HG03457 (cell line): ENCODE data around the gene SLC39A5.
"Not testable (repeated sequence)": the region's sequence is repeated elsewhere in the genome, so short reads cannot be mapped to it uniquely, and the experiment has no call there.

Experiments used
- ATAC-seq: cut with Tn5 transposase; IDR thresholded peaks from one replicate; pipeline ENCODE4 v1.9.1; 2021; ENCODE audit warnings: moderate number of reproducible peaks; ENCODE audit not compliant: unreplicated experiment

Gene SLC39A5

DNA sequence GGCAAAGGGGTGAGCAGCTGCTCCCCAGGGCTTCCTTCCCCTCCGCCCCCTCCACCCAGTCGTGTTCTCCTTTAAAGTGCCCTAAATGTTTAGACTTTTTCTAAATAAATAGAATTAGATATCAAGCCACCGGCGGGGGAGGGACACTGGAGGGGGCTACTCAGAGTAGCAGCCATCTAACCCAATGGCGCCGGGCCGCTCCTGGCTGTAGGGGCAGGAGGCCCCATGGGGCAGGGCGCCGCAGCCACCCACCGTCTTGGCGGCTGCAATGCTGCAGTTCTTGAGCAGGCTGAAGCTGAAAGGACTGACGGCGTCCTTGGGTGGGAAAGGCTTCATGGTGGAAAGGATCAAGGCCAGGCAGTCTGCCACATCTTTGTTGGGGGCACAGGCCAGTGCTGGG lies 13.1 kb downstream of the SLC39A5 start:
- ATAC-seq = no peak

DNA sequence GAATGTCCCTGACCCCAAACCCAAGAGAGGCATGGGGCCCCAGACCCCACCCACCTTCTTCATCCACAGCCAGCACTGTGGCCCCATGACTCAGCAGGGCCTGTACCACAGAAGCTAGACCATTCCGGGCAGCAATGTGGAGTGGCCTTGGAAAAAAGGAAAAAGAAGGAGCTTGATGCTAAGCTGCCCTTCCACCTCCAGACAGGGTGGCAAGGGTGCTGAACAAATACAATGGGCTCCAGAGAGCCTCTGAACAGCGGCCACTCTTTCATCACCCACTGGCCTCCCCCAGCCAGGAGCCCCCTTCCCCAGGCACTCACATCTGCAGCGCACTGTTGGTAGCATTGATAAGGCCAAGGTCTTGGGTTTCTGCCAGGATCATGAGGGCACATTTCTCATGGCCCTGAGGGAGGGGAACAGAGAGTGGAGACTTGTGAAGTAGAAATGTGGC lies 13.9 kb downstream of the SLC39A5 start:
- no peak for ATAC-seq

DNA sequence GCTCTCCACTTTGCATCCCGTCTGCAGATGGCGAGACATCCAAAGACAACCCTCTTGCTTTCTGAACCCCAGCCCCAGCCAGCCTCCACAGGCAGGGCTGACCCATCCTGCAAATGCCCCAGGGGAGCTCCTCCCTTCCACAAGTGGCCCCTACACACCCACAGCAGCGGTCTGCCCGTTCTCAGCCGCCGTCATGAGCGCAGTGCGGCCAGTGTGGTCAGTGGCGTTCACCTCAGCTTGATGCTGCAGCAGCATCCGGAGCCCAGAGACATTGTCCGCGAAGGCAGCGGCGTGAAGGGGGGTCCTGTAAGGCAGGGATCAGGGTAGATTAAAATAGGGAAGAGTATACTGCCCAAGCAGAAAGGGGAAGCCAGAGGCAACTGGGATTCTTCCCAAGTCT lies 14.6 kb downstream of the SLC39A5 start:
- ATAC-seq = no peak

DNA sequence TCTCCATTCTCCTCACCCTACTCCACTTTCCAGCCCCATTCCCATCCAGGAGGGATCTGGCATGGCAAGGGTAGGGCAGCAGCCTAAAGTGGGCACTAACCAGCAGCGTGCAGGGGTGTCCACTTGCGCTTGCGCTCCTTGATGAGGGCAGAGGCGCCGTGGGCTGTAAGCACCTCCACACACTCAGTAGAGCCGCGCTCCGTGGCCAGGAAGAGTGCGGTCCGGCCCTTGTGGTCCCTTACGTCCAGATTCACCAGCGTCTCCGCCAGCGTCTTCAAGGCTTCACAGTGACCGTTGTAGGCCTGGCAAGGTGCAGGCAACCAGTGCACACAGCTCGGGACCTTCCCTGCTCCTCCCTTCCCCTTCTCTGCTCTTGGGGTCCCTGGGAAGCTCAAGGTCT lies 18.1 kb downstream of the SLC39A5 start:
- ATAC-seq = no peak

DNA sequence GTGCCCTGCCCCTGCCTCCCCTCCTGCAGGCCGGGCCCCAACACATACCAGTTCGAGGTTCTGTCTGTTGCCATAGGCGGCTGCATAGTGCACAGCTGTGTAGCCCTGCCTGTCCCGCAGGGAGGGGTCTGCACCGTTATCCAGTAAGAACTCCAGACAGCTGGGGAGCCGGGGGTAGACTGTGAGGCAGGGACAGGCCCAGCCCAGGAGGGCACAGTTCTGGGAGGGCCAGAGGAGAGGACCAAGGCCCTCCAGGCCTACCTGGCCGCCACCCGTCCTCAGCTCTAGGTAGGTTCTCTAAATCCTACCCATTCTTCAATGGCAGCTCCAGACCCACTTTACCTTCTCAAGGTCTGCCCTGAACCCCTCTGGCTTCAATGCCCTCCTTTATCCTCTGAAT lies 18.9 kb downstream of the SLC39A5 start:
- ATAC-seq = no peak

DNA sequence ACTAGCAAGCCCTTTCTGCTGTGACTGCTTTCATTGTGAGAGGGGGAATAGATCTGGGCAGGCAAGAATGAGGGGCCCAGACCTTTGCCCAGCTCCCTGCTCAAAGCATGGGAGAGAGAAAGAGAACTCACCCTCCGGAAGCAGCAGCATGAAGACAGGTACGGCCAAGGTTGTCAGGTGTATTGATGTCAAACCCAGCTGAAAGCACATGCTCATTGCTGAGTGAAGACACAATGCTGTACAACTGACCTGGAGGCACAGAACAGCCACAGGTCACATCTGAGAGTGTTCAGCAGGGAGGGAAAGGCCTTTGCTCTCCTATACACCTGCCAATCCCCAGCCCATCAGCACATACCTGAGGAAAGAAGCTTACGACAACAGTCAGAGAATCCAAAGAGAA lies 22.8 kb downstream of the SLC39A5 start:
- ATAC-seq = no peak

DNA sequence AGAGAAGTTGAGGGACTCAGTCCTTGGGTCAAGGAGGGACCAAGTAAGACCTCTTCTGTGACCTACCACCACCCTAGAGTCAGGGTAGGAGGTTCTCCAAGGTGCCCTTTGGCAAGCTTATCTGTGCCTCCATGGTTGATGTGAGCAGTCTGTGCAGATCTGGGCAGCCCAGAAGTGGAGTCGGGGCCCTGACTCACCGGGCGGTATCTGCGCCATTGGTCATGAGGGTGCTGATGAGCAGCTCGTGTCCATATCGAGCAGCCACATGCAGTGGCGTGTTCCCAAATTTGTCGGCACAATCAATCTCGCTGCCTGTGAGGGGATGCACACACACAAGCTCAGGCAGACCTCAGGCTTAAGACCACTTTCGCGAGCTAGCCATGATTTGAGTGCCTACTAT lies 23.2 kb downstream of the SLC39A5 start:
- no peak for ATAC-seq

DNA sequence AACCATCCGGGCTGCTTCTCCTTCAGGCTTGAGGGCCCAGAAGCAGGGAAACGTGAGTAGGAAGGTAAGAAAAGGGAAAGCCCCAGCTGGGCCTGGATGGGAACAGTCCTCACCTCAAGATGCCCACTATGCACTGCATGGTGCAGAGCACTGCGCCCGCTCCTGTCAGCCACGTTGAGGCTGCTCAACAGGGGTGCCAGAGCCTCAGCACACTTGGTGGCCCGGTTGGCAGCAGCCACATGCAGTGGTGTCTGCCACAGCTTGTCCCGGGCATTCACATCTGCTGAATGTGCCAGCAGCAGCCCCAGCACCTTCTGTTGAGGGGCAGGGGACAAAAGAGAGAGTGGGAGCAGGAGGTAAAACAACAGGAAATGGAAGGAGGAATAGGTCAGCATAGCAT lies 25.8 kb downstream of the SLC39A5 start:
- no peak for ATAC-seq

DNA sequence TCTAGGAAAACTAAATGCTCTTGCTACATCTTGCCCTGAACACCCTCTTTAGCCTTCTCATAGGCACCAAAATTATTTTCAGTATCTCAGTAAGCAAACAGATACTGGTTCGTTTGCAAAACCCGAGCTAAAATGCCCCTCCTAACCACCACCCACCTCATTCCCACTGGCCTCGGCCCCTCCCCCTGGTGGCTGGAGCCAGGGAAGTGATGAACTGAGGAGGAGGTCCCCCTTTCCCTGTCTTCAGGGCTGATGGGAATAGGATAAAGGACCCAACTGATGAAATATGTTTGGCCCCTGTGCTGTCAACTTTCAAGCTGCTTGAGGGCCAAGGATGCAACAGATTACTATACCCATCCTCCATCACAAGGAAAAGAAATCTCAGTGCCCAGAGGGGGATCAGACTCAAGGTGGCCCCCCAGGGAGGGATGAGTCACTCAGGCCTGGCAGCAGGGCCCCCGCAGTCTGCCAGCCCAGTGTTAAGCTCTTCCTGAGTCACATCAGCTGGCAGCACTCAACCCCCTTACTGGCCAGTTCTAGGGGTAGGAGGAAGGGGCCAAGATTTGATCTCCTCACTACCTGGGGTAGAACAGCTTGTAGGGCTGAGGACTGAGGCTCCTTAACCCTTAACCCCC lies 26.6 kb downstream of the SLC39A5 start:
- no peak for ATAC-seq

DNA sequence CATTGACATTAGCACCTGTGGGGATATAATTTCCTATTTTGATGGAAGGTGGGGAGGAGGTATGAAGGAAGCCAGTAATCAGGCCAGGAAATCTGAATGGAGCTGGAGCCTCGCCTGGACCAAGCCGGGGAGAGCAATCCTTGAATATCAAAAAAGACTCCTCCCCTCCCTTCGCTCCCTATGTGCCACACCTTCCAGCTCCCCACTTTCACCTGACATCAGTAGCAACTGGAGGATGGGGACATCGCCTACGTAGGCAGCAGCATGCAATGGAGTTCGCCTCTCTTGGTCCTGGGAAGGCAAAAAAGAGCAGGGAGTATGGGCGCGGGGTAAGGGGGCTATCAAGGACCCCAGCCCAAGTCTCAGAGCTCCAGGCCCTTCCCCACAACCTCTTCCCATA lies 27.2 kb downstream of the SLC39A5 start:
- ATAC-seq = no peak

DNA sequence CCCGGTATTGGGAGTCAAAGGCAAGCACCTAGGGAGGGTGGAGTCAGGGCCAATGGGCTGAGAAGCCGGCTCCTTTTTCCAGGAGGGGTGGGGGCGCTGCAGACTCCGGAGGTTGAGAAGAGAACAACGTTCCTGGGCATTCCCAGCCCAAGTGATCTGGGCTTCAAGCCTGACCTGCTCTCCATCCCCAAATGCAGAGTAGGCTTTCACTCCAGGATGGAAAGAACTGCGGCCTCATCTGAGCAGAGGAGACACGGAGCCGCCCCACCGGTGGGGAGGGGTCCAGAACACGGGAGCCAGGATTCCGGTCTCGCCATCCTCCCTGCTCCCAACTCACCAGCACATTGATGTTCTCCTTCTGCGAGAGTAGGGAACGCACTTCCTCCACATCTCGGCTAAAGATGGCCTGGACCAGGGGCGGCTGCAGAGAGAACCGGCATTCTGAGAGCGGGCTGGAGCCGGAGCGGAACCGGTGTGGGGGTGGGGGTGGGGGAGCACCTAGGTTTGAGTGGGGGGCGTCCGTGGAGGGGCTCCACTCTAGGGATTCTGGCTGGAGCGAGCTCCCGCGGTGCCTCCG lies 27.7 kb downstream of the SLC39A5 start:
- ATAC-seq = no peak

DNA sequence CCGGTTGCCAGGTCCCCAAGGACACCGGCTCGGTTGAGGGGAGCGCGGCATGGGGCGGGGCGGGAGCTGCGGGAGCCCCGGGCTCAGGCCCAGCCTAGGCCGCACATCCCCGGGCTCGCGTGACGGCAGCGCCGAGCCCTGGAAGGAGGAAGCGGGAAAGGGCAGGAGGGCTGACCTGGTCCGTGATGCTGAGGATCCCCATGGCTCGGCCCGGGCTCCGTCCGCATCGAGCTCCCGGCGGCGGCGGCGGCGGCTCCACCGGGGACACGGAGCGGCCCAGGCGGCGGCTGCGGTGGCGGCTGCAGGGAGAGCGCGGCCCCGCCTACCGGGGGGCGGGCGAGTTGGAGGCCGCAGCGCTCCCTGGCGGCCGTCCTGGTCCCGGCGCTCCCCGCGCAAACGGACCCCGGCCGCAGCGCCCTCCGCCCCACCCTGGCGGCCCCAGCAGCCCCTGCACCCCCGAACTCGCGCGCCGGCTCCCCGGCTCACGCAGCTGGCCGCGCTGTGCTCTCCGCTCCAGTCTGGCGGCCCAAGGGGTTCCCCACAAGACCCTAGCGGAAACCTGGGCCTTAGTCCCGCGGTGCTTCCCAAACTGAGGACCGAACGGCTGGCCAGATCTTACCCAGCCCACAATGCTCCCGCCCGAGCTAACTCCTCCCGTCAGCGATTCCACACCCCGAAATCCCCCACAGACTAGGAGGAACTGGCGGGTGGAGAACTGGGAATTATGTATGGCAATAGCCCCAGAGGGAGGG lies 28.4 kb downstream of the SLC39A5 start, which contains the start of gene ANKRD52:
Gene ANKRD52, minus strand, starts transcription at position 317 of the 752 bp plus-strand sequence. Its CDS starts 115 bp downstream, at position 202.
- ATAC-seq = no peak

DNA sequence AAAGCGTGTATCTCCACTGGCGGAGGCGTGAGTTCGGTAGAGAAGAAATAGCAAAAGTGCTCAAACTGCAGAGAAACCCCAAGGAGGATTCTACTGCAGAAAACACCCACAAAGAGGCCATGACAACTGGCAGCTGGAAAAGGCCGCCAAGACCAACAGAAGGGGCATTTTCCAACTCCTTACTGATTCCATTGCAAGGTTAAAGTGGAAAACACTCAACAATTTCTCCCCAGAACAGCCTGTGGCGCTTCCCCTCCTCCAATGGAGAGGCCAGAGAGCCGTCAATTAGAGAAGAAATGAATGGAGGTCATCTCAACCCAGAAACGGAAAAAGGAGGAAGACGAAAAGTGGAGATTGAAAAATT lies 29.0 kb downstream of the SLC39A5 start:
- no peak for ATAC-seq

DNA sequence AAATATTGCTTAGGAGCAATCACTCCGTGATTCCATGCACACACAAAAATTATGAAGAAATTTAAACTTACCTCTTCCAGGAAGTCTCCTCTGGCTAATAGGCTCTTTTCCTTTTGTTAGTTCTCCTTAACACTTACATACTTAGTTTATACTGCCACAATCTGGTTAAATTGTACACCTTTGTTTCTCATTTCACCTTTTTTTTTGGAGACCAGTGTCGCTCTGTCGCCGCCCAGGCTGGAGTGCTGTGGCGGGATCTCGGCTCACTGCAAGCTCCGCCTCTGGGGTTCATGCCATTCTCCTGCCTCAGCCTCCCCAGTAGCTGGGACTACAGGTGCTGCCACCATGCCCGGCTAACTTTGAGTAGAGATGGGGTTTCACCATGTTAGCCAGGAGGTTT lies 30.5 kb downstream of the SLC39A5 start:
- no peak for ATAC-seq

DNA sequence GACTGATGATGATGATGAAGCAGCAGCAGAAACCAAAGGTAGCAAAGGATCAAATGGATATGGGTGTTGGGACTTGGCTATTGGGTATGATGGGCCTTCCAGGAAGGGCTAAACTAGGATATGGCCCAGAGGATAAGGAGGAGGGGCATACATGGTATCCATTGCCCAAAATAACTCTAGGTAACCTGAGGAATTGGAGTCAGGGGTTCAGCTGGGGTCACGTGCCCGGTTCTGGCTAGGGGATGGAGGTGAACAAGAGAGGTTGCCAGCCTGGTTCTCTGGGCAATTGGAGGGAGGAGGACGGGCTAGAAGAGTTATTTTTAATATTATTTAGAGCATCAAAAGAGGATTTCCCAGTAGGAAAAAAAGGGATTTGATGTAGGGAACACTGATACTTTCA lies 31.1 kb downstream of the SLC39A5 start:
- ATAC-seq = no peak

DNA sequence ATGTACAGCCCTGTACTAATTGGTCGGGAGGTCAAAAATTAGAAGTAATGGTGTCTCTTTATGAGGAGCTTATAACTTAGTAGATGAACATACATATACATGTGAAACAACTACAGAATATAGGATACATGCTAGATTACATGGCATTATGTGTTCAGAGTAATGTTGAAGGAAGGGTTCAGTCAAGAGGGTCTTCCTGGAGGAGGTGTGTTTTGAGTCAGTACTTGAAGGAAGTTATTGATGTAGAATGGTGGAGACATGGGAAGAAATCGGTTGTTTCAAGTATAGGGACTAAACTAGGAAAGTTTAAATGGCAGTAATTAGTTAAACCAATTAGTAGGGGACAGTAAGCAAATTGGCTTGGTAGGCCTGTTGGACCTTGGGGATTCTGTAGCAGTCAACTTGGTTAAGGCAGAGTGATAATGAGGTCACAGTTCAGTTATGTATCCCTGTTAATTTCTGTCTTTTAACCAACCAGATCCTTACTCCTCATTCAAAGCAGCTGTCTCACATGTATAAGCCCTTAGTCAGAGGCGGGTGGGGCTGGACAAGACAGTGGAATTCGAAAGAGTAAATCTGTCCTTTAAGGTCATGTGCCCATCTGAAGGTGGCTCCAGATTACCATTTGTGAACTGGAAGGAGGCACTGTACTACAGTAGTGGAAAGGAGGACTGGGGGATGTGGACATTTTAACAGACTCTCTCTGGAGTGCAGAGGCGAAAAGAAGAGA lies 31.8 kb downstream of the SLC39A5 start:
- ATAC-seq = no peak

DNA sequence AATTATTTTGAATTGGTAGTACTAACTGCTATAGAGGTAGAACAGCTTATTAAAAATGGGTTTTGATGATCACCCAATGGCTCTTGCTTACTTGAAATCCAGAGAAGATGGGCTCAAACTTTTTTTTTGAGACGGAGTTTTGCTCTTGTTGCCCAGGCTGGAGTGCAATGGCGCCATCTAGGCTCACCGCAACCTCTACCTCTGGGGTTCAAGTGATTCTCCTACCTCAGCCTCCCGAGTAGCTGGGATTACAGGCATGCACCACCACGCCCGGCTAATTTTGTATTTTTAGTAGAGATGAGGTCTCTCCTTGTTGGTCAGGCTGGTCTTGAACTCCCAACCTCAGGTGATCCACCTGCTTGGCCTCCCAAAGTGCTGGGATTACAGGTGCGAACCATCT lies 33.1 kb downstream of the SLC39A5 start:
- ATAC-seq = not testable (repeated sequence)

DNA sequence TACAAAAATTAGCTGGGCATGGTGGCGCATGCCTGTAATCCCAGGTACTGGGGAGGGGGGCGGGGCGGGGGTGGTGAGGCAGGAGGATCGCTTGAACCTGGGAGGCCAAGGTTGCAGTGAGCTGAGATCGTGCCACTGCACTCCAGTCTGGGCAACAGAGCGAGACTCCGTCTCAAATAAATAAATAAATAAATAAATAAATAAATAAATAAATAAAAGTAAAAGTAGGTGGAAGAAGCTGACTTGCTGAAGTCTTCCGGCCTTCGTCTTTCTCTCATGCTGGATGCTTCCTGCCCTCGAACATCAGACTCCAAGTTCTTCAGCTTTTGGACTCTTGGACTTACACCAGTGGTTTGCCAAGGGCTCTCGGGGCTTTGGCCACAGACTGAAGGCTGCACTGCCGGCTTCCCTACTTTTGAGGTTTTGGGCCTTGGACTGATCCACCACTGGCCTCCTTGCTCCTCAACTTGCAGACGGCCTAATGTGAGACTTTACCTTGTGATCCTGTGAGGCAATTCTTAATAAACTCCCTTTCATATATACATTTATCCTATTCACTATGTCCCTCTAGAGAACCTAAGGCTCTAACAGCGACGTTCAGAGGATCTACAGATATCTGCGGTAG lies 36.3 kb downstream of the SLC39A5 start:
- not testable (repeated sequence) for ATAC-seq

DNA sequence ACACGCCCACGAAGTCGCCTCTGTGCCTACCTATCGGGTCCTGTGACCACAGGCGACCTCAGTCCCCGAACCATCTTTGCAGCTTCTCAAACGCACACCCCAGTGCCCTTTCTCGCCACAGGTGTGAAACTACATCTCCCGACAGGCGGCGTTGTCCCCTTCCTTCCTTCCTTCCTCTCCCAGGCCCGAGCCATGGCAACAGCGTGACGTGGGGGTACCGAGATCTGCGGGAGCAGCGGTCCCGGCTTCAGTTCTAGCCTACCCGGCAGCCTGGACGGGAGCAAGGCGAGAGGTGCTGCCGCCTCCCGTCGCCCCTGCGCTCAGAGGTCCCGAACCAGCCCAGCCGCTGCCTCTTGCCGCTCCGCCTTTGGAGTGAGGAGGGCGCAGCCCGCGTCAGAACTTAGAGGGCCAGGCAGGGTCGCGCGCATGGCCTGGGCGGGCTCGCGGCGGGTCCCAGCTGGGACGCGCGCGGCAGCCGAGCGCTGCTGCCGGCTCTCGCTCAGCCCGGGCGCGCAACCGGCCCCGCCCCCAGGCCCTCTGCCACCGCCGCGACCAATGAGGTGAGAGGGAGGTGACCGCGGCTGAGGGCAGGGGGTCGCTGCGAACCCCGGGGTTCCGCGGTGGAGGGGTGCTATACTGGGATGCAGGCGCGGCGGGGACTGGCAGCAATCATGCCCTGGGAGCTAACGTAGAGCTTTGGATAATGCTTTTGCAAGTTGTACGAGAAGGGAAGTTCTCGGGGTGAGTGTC lies 37.0 kb downstream of the SLC39A5 start, which contains the start of gene COQ10A:
Gene COQ10A, plus strand, starts transcription at position 250 of the 750 bp plus-strand sequence. Its CDS starts 177 bp downstream, at position 427.
- ATAC-seq = peak; percentile 66

DNA sequence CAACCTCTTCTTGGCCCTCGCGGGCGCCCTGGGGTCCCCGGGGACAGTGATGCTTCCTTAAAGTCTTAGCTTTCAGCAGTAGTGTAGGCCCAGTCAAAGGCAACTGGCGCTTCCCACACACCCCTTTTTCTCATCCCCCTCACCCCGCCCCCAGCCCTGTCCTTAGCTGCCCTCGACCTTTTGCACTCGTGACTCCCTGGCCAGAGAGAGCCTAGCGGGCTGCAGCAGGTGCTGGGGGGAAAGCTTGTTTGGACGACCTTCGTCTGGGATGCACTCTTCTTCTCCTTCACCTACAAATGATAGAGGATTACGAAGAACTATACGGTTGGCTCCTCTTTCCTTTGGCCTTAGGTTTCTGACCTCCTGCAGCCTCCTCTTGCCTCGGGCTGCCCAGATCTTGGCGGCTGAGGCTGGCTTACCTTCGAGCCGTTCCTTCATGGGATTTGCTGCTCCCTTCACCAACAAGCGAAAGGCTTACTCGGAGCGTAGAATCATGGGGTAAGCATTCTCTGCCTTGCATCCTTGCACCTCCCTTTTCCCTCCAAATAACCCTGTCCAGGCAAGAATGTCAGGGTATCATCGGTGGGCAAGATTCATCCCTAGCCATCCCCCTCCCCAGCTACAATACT lies 37.7 kb downstream of the SLC39A5 start:
- no peak for ATAC-seq
